DND-41 (cell line): ENCODE results near the gene DNAJB4.

Experiments used
- ATAC-seq: fragments of 200-7000 bp; cut with Tn5 transposase; 3 replicates; pipeline ENCODE4 v1.9.1; 2021; ENCODE audit warnings: low read depth; ENCODE audit not compliant: insufficient read depth
- DNase-seq: peaks from one replicate; pipeline ENCODE4 v3.0.0-alpha.2; 2020
- H2AFZ ChIP-seq: 2 replicates; pipeline ENCODE4 v1.6.0; 2012; ENCODE audit warnings: low read depth, low read length
- H3K27ac ChIP-seq: 2 replicates; pipeline ENCODE4 v1.5.1; 2012; ENCODE audit warnings: low read length, inconsistent platforms
- H3K27me3 ChIP-seq: fragments of 200-600 bp; sonication (generic); 2 replicates; pipeline ENCODE4 v1.6.0; 2012; ENCODE audit warnings: low read length, mild to moderate bottlenecking, inconsistent platforms; ENCODE audit not compliant: insufficient read depth, poor library complexity
- H3K36me3 ChIP-seq: 2 replicates; pipeline ENCODE4 v1.5.1; 2012; ENCODE audit warnings: low read length, inconsistent platforms; ENCODE audit not compliant: insufficient read depth
- H3K4me1 ChIP-seq: 2 replicates; pipeline ENCODE4 v1.5.1; 2012; ENCODE audit warnings: mild to moderate bottlenecking, low read length; ENCODE audit not compliant: insufficient read depth
- H3K4me2 ChIP-seq: 2 replicates; pipeline ENCODE4 v1.6.0; 2012; ENCODE audit warnings: mild to moderate bottlenecking, moderate library complexity, low read length, inconsistent platforms; ENCODE audit not compliant: insufficient read depth
- H3K4me3 ChIP-seq, 2 experiments: fragments of 200-600 bp in 1 of 2; shearing (Covaris generic) in 1 of 2; 2 replicates each; pipeline ENCODE4 v1.5.1; 2012 to 2016; ENCODE audit warnings: inconsistent platforms in 2 of 2, low read length in 2 of 2, mild to moderate bottlenecking in 2 of 2, low read depth in 1 of 2, moderate library complexity in 1 of 2
- H3K79me2 ChIP-seq: 2 replicates; pipeline ENCODE4 v1.6.0; 2012; ENCODE audit warnings: low read length, inconsistent platforms; ENCODE audit not compliant: insufficient read depth
- H3K9ac ChIP-seq: 2 replicates; pipeline ENCODE4 v1.6.0; 2012; ENCODE audit warnings: low read depth, mild to moderate bottlenecking, inconsistent platforms, low read length, moderate library complexity
- H3K9me3 ChIP-seq: 2 replicates; pipeline ENCODE4 v1.5.1; 2012; ENCODE audit warnings: low read length, moderate library complexity, mild to moderate bottlenecking, inconsistent platforms; ENCODE audit not compliant: insufficient read depth, severe bottlenecking
- H4K20me1 ChIP-seq: 2 replicates; pipeline ENCODE4 v1.6.0; 2012; ENCODE audit warnings: low read length; ENCODE audit not compliant: insufficient read depth
- CTCF ChIP-seq: IDR thresholded peaks from 2 replicates; pipeline ENCODE4 v1.5.1; 2012; ENCODE audit warnings: borderline replicate concordance, low read length, moderate library complexity, mild to moderate bottlenecking; ENCODE audit not compliant: poor library complexity, severe bottlenecking; ENCODE audit errors: extremely low read depth
- EZH2 ChIP-seq: IDR thresholded peaks from 3 replicates; pipeline ENCODE4 v1.6.1; 2012; ENCODE audit warnings: borderline replicate concordance, low read depth, mild to moderate bottlenecking, moderate library complexity, low read length, inconsistent platforms; ENCODE audit not compliant: severe bottlenecking

The DNAJB4 gene

GRCh38 chr1:78045563-78045925 is 40.8 kb downstream of the DNAJB4 start:
- Histone ChIP-seq H3K79me2 (no peaks in the 10 kb centered on the region), H3K36me3 (no peaks in the 10 kb centered on the region), H3K27ac (no peak overlapping the region), H3K4me1 (no peaks in the 10 kb centered on the region), H3K9ac (no peak overlapping the region), H3K4me3 (no peak overlapping the region), H3K4me2 (no peak overlapping the region), H4K20me1 (no peaks in the 10 kb centered on the region), H3K9me3 (no peaks in the 10 kb centered on the region), H2AFZ (no peak overlapping the region), H3K27me3 (peaks cover 6% of the 10 kb centered on the region)
- TF ChIP-seq CTCF (no peak), EZH2 (no peak)
- ATAC-seq = no peak
- DNase-seq = no peak

- Histone ChIP-seq H3K4me1 (no peaks in the 10 kb centered on the region), H3K79me2 (no peaks in the 10 kb centered on the region), H3K27ac (no peak within 1 kb of the TSS), H3K27me3 (peaks cover 6% of the 10 kb centered on the region), H3K9ac (no peak within 1 kb of the TSS), H3K9me3 (no peaks in the 10 kb centered on the region), H3K4me3 (no peak within 1 kb of the TSS), H2AFZ (no peak within 1 kb of the TSS), H4K20me1 (no peaks in the 10 kb centered on the region), H3K36me3 (no peaks in the 10 kb centered on the region), H3K4me2 (no peak within 1 kb of the TSS)
- TF ChIP-seq EZH2 (no peak), CTCF (no peak)
- ATAC-seq = no peak
- no peak for DNase-seq
Observed at GRCh38 chr1:78045926-78046778, 41.4 kb downstream of the DNAJB4 start, which contains the start of gene GIPC2. TSS of gene GIPC2 (plus strand) at chr1:78045966. CDS start at chr1:78046095, 129 bp downstream.

DNA sequence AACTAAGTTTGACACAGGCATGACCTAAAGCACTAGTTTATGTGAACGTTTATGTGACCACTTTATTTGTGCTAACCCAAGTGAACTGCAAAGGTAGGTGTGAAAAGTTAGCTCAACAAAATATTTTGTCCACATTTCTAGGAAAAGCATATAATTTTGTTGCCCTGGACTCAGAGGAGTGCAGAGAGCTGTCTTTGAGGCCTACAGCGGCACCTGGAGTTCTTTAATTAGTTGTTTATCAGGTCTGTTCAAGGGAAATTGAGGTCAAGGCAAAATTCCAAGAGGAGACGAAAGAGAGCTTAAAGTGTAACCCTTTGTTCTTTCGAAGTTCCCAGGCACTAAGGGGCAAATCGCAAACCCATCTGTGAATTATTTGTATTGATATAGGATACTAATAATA is 42.4 kb downstream of the DNAJB4 start:
- Histone ChIP-seq H3K4me3 (no peak overlapping the region), H2AFZ (no peak overlapping the region), H3K4me1 (no peaks in the 10 kb centered on the region), H4K20me1 (no peaks in the 10 kb centered on the region), H3K9me3 (no peaks in the 10 kb centered on the region), H3K27me3 (peaks cover 6% of the 10 kb centered on the region), H3K36me3 (no peaks in the 10 kb centered on the region), H3K9ac (no peak overlapping the region), H3K27ac (no peak overlapping the region), H3K4me2 (no peak overlapping the region), H3K79me2 (no peaks in the 10 kb centered on the region)
- TF ChIP-seq EZH2 (no peak), CTCF (no peak)
- ATAC-seq (no peak), DNase-seq (no peak)
